Stimulated activated CD4-positive, alpha-beta T cell treated with anti-CD3 and anti-CD28 coated beads, Interleukin-2, amount 100 ng/mL, for 48 hours (primary cell): ENCODE results near the gene DMRT1.
A peak's percentile ranks its signal among the peaks of the same experiment; 100 is the strongest.

ENCODE experiments used
- DNase-seq, 2 donors: peaks; one replicate each; pipeline ENCODE4 v3.0.0-alpha.2; 2020

Gene DMRT1

GRCh38 chr9:841371-842209 lies at the start of gene DMRT1:
Gene DMRT1, plus strand, starts transcription at chr9:841697. Its CDS starts 142 bp downstream, at chr9:841839.
- DNase-seq = no peak

- no peak for DNase-seq
Observed at GRCh38 chr9:792331-793260, 48.9 kb upstream of the DMRT1 start.

DNA sequence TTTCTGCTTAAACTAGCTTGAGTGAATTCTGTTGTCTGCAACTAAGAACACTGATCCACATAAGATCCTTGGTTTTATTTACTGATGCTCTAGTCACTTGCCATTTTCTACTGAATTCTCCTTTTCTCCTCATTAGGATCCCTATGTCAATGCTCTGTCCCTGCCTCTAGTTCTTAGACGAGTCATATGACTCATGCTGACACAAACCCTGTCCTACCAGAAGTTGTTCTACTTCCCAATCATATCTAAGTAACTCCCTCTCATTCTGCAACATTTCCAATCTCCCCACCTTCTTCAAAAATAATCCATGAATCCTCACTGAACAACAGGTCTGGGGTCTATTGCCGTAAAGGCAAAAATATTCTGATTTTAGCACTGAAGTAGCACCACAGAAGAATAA lies 47.1 kb upstream of the DMRT1 start:
- DNase-seq = no peak

GRCh38 chr9:795869-796268 lies 45.6 kb upstream of the DMRT1 start:
- no peak for DNase-seq

DNA sequence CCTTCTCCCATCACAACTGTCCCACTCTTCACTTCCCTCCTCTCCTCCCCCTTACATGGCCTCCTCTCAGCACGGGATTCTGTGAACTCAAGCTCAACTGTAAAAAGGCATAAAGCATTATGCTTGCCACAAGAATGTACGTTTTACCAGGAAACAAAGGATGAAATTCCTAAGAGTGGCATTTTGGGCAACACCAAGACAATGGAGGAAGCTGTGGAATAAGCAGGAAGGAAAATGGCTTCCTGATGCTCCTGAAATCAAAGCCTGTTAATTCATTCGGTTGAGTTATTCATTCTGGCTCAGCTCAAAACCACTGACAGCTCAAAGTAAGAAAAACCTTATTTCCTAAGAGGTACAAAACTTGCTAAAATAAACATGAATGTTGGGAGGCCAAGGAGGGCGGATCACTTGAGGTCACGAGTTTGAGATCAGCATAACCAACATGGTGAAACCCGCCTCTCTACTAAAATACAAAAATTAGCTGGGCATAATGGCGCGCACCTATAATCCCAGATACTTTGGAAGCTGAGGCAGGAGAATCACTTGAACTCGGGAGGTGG lies 40.8 kb upstream of the DMRT1 start:
- DNase-seq = no peak

DNA sequence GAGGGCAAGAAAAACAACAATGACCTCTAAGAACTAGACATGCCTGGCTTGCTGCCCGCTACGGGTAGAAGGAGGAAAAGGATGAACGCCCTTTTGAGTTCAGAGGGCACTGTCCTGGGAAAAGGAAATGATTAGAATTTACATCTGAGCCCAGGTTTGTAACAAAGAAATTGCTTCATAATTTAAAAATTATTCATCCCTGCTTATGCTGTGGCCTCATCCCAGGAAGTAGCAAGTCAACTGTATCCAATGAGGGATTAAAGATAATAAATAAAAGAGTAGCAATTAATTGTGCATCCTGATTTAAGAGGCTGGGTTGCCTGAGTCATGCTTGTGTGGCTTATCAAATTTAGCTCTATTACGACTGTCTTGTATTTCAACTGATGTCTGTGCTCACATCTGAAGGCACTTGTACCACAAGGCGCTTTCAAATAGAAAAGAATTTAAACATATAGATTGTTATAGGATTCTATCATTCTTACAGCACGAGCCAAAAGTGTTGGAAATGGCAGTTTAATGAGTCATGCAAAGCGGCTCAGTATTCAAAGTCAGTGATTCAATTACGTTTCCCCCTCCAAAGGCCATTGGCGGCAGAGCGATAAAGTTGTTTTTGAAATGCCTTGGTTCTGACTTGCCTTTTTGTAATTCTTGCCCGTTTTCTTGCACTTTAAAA lies 40.0 kb upstream of the DMRT1 start:
- no peak for DNase-seq

GRCh38 chr9:804026-804425 lies 37.5 kb upstream of the DMRT1 start:
- no peak for DNase-seq

GRCh38 chr9:805151-805550 lies 36.3 kb upstream of the DMRT1 start:
- DNase-seq = no peak

GRCh38 chr9:806285-807156 lies 35.0 kb upstream of the DMRT1 start:
- peak in 1 of 2 donors; percentile 2 for DNase-seq

- no peak for DNase-seq
Observed at GRCh38 chr9:811106-811531, 30.4 kb upstream of the DMRT1 start.

DNA sequence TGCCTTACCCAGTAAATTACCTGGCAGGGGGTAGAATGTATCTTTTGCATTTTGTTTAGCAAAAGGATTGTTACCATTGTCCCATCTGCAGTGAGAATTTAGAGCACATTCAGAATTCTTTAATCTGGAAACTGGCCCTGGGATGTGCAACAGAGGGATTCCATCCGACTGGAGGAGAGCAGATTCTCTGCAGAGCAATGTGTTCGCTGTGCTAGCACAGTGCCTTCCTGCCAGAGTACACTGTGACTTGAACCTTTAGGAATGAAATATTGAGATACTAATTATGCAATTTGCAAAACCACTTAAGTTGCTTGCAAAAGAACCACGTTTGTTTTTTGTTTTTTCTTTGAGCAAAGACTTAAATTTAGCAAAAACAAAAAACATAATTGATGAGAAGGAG lies 22.5 kb upstream of the DMRT1 start:
- no peak for DNase-seq

DNA sequence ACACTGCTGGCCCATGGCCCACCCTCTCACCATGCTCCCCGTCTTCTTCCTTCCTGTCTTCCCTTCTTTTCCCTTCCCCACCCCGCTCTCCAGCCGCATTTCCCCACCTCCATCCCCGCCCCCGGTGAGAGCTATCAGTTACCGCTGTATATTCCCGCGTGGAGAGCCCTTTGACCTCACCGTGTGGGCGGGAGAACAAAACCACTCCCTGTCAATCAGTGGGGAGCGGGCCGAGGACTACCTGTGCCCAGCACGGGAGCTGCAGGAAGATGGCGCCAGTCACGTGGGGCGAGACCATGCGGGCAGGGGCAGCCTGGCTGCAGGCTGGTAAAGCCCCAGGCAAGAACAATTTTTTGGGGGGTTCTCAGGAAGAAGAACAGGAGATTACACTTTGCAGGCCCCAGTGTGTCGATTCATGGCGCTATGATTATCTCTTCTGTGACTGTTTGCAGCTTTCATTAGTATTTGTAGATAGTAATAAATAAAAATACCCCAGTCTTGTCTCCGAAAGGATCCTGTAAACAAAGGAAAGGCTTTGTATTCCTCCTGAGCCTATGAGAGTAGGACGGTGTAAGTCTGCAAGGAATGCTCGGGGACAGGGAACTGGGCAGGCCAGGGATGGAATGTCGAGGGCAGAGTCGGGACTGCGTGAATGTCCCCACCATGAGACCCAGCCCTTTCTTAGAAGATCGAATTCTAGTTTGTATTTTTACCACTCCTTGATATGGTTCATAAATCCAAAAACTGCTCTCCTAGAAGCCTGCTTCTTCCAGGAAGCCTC lies 14.8 kb upstream of the DMRT1 start:
- no peak for DNase-seq

GRCh38 chr9:840343-840742 lies 1.2 kb upstream of the DMRT1 start:
- no peak for DNase-seq

DNA sequence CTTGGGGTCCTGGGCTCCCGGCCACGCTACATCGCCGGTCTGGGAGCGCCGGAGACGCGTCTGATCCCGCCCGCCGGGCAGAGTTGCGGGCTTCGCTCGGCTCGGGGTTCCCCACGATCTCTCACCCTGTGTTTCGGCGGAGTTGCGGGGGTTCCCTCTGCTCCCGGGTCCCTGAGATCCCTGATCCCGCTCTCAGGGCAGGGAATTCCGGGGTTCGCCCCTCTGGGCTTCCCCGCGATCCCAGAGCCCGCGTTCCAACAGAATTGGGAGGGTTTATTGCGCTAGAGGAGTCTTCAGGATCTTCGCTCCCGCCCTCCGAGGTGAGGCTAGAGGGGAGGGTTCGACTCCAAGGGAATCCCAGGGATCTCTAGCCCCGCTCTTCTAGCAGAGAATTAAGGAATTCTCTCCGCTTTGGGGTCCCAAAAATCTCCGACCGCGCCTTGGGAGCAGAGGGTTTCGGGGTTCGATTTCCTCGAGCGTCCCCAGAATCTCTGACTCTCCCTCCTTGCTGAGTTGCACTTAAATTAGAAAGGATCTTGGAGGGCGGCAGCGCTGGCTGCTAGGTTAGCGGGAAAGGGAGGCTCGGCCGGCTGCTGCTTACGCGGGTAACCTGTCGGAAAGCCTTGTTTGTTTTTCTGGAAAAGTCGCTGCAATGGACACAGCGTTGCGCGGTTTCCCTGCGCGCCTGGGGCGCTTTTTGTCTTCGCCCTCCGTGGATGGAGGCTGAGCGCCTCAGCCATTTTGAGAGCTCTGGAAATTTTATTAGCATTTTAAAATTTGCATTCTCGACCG lies 1.3 kb downstream of the DMRT1 start:
- no peak for DNase-seq

DNA sequence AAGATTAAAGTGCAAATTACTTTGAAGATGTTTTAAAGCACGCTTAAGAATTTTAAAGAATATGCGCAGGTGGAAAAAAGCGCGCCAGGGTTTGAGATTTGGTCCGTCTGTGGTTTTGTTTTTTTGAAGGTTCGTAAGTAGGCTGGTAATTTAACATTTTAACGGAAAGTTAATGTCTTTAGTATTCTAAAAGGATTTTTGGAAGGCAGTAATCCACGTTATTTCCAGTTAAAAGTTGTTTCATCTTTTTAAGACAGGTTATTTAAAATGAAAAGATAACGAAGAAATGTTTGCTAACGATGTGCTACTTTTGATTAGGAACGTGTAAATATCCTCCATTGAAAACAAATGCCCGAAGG lies 1.9 kb downstream of the DMRT1 start:
- DNase-seq = no peak

- DNase-seq = no peak
Observed at GRCh38 chr9:846852-847251, 5.4 kb downstream of the DMRT1 start.

GRCh38 chr9:847505-847904 lies 6.0 kb downstream of the DMRT1 start:
- no peak for DNase-seq

- DNase-seq = no peak
Observed at GRCh38 chr9:849431-849830, 7.9 kb downstream of the DMRT1 start.

- DNase-seq = no peak
Observed at GRCh38 chr9:852539-852938, 11.0 kb downstream of the DMRT1 start.

- no peak for DNase-seq
Observed at GRCh38 chr9:859251-859650, 17.8 kb downstream of the DMRT1 start.
